ENCODE measurements around the gene INTS2.

DNA sequence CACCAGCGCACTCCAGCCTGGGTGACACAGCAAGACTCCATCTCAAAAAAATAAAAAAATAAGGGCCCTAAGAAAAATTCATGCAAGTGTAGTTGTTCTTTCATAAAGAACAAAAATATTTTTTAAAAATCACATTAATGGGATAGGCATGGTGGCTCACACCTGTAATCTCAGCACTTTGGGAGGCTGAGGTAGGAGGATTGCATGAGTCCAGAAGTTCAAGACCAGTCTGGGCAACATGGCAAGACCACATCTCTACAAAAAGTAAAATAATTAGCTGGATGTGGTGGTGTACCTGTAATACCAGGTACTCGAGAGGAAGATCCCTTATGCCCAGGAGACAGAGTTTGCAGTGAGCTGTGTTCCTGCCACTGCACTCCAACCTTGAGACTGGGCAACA, 49.3 kb downstream of the INTS2 start:
- TF ChIP-seq POLR2A (IDR thresholded peaks at IDR 0.05): no peak
- no peak for TF ChIP-seq CTCF (IDR thresholded peaks at IDR 0.05)
